ENCODE results near the gene PAN3.

Gene PAN3

DNA sequence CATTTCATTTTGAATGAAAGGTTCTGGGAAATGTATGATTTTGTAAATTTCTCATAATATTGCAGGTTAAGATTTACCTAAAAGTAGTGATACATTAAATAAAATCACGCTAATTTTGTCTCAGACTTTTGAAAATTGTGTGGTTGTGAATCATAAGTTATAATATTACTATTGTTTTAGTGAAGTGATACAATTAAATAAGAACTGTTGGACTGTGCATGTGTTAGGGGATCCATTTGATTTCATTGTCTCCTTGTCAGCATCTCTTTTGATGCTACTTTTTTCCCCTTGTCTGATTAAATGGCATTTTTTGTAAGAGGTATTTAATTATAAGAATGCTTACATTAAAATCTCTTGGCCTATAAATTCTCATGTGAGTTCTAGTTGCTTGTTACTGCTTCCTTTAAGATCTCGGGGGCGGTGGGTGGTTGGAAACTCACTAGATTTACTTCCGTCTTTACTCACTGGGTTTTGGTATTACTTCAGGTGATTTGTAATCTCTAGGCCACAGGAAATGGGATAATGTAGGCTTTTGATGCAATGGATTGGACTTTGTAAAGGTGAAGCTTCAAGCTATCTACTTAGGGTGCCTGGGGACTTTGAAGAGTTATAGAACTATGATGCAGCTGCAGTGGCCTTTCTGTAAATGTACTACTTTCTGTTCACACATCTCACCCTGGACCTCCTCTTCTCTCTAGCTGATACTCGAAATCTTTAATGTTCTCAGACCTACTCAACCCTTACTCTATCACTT, 66.5 kb downstream of the PAN3 start:
- Histone ChIP-seq H3K4me3 (ENCODE audit: low read depth, low read length, poor library complexity, severe bottlenecking) (no peak overlapping the region), H3K27me3 (ENCODE audit: insufficient read depth, low read length) (no peaks in the 10 kb centered on the region), H3K9ac (ENCODE audit: low read length) (no peak overlapping the region), H3K79me2 (ENCODE audit: insufficient read depth, low read length) (no peaks in the 10 kb centered on the region), H2AFZ (ENCODE audit: low read length) (no peak overlapping the region), H3K9me3 (ENCODE audit: low read length) (no peaks in the 10 kb centered on the region), H3K4me1 (ENCODE audit: insufficient read depth, low read length, severe bottlenecking) (no peaks in the 10 kb centered on the region), H4K20me1 (ENCODE audit: insufficient read depth, low read length) (no peaks in the 10 kb centered on the region), H3K4me2 (ENCODE audit: low read length) (no peak overlapping the region), H3F3A (ENCODE audit: insufficient read depth, low read length) (no peaks in the 10 kb centered on the region), H3K36me3 (ENCODE audit: insufficient read depth, low read length) (no peaks in the 10 kb centered on the region), H3K27ac (ENCODE audit: low read depth, low read length, poor library complexity, severe bottlenecking) (no peak overlapping the region), H3K9me2 (ENCODE audit: low read depth, low read length) (no peaks in the 10 kb centered on the region)
- TF ChIP-seq, protein P1, sequence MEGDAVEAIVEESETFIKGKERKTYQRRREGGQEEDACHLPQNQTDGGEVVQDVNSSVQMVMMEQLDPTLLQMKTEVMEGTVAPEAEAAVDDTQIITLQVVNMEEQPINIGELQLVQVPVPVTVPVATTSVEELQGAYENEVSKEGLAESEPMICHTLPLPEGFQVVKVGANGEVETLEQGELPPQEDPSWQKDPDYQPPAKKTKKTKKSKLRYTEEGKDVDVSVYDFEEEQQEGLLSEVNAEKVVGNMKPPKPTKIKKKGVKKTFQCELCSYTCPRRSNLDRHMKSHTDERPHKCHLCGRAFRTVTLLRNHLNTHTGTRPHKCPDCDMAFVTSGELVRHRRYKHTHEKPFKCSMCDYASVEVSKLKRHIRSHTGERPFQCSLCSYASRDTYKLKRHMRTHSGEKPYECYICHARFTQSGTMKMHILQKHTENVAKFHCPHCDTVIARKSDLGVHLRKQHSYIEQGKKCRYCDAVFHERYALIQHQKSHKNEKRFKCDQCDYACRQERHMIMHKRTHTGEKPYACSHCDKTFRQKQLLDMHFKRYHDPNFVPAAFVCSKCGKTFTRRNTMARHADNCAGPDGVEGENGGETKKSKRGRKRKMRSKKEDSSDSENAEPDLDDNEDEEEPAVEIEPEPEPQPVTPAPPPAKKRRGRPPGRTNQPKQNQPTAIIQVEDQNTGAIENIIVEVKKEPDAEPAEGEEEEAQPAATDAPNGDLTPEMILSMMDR (IDR thresholded peaks at IDR 0.05; ENCODE audit: low read length) = no peak
- TF ChIP-seq EZH2 (IDR thresholded peaks at IDR 0.05; ENCODE audit: borderline replicate concordance, low read length) = no peak

DNA sequence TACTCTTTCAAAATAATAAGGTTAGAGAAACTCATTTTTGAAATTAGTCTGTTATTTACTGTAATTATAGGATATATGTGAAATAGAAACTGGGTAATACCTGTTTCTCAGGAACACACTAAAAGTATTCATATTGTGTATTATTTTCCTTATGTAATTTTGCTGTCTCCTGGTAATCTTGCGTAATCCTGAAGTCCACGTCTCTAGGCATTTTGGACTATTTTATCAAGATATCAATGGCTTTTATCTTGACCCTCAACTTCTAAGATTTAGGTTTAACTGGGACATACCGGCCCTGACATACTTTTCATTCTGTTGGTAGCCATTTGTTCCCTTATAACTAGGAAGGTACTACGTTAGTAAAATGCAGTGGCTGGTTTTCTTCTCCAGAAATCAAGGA, 80.3 kb downstream of the PAN3 start:
- no peak overlapping the region for H3K9ac ChIP-seq (ENCODE audit: low read length)
- no peaks in the 10 kb centered on the region for H3K9me3 ChIP-seq (ENCODE audit: low read length)
- H3K36me3 ChIP-seq (ENCODE audit: insufficient read depth, low read length) = peaks cover 6% of the 10 kb centered on the region; the same call in 1 of the 2 replicates
- H3K27ac ChIP-seq (ENCODE audit: low read depth, low read length, poor library complexity, severe bottlenecking) = no peak overlapping the region
- H2AFZ ChIP-seq (ENCODE audit: low read length) = no peak overlapping the region
- no peaks in the 10 kb centered on the region for H4K20me1 ChIP-seq (ENCODE audit: insufficient read depth, low read length)
- H3K9me2 ChIP-seq (ENCODE audit: low read depth, low read length) = no peaks in the 10 kb centered on the region
- no peaks in the 10 kb centered on the region for H3K79me2 ChIP-seq (ENCODE audit: insufficient read depth, low read length)
- H3K4me3 ChIP-seq (ENCODE audit: low read depth, low read length, poor library complexity, severe bottlenecking) = no peak overlapping the region
- no peaks in the 10 kb centered on the region for H3K4me1 ChIP-seq (ENCODE audit: insufficient read depth, low read length, severe bottlenecking)
- no peak overlapping the region for H3K4me2 ChIP-seq (ENCODE audit: low read length)
- no peaks in the 10 kb centered on the region for H3K27me3 ChIP-seq (ENCODE audit: insufficient read depth, low read length)
- 0 out of 2 replicates have a peak, but pooled peaks cover 3% of the 10 kb centered on the region for H3F3A ChIP-seq (ENCODE audit: insufficient read depth, low read length)
- TF ChIP-seq, protein P1 (IDR thresholded peaks at IDR 0.05; ENCODE audit: low read length) = no peak
- TF ChIP-seq EZH2 (IDR thresholded peaks at IDR 0.05; ENCODE audit: borderline replicate concordance, low read length) = no peak

DNA sequence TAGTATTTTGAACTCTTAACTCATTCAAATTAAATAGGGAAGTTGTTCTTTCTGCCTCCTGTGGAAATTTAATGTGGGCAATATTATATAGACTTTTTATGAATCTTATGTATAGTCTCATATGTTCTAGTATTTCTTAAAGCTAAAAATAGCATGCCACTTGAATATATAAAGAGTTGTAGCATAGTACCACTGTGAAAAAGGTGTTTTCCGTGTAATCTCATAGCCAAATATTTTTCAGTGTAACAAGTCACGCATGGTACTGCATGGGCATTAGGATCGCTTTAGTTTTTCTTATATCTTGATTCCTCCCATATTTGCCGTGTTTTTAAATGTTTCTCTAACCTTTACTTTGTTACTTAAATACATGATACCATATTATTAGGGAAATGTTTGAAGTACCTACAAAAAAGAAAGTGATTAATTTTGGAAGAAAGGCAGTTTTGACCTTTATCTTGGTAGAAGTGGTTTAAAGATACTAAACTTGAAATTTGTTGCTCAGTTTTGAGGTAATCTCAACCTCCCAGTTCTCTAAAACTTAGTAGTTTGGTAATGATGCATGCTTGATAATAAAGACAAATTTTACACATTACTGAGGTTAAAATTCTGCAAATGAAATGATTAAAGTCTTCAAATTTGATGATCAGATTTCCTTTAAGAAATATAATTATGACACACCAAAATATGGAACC, 81.2 kb downstream of the PAN3 start:
- Histone ChIP-seq H3K9ac (ENCODE audit: low read length) (no peak overlapping the region), H3K4me2 (ENCODE audit: low read length) (no peak overlapping the region), H2AFZ (ENCODE audit: low read length) (no peak overlapping the region), H3K27me3 (ENCODE audit: insufficient read depth, low read length) (no peaks in the 10 kb centered on the region), H3K9me3 (ENCODE audit: low read length) (no peaks in the 10 kb centered on the region), H3F3A (ENCODE audit: insufficient read depth, low read length) (0 out of 2 replicates have a peak, but pooled peaks cover 3% of the 10 kb centered on the region), H3K4me3 (ENCODE audit: low read depth, low read length, poor library complexity, severe bottlenecking) (no peak overlapping the region), H3K79me2 (ENCODE audit: insufficient read depth, low read length) (no peaks in the 10 kb centered on the region), H3K36me3 (ENCODE audit: insufficient read depth, low read length) (peaks cover 6% of the 10 kb centered on the region; the same call in 1 of the 2 replicates), H3K27ac (ENCODE audit: low read depth, low read length, poor library complexity, severe bottlenecking) (no peak overlapping the region), H4K20me1 (ENCODE audit: insufficient read depth, low read length) (no peaks in the 10 kb centered on the region), H3K9me2 (ENCODE audit: low read depth, low read length) (no peaks in the 10 kb centered on the region), H3K4me1 (ENCODE audit: insufficient read depth, low read length, severe bottlenecking) (no peaks in the 10 kb centered on the region)
- no peak for TF ChIP-seq EZH2 (IDR thresholded peaks at IDR 0.05; ENCODE audit: borderline replicate concordance, low read length)
- TF ChIP-seq, protein P1 (IDR thresholded peaks at IDR 0.05; ENCODE audit: low read length) = no peak

Data from OCI-LY1 (cell line).